Muscle layer of colon (tissue), 2 donors: Measurements from ENCODE around the gene ZNF726.
"Not testable (repeated sequence)": the region's sequence is repeated elsewhere in the genome, so short reads cannot be mapped to it uniquely, and the experiment has no call there.

Experiments used
- H3K27ac ChIP-seq: one replicate; pipeline ENCODE4 v1.7.0; 2013; ENCODE audit warnings: low read depth, mild to moderate bottlenecking, low read length, moderate library complexity
- H3K27me3 ChIP-seq, 2 donors: one replicate each; pipeline ENCODE4 v1.7.0; 2013; ENCODE audit warnings: low read length in 2 of 2, mild to moderate bottlenecking in 2 of 2; ENCODE audit not compliant: insufficient read depth in 2 of 2, control insufficient read depth in 1 of 2
- H3K36me3 ChIP-seq: one replicate; pipeline ENCODE4 v1.7.0; 2013; ENCODE audit warnings: mild to moderate bottlenecking, low read length; ENCODE audit not compliant: insufficient read depth
- H3K4me1 ChIP-seq: one replicate; pipeline ENCODE4 v1.7.0; 2013; ENCODE audit warnings: mild to moderate bottlenecking, low read length; ENCODE audit not compliant: insufficient read depth
- H3K4me3 ChIP-seq, 2 donors: one replicate each; pipeline ENCODE4 v1.7.0; 2013; ENCODE audit warnings: low read length in 2 of 2, low read depth in 1 of 2, mild to moderate bottlenecking in 1 of 2, moderate library complexity in 1 of 2
- H3K9ac ChIP-seq: one replicate; pipeline ENCODE4 v1.7.0; 2013; ENCODE audit warnings: low read length
- H3K9me3 ChIP-seq: one replicate; pipeline ENCODE4 v1.7.0; 2013; ENCODE audit warnings: mild to moderate bottlenecking, low read length
- donor health status: abdominal sarcoma.
- donor health status: Adenocarcinoma of cecum.

Gene ZNF726

DNA sequence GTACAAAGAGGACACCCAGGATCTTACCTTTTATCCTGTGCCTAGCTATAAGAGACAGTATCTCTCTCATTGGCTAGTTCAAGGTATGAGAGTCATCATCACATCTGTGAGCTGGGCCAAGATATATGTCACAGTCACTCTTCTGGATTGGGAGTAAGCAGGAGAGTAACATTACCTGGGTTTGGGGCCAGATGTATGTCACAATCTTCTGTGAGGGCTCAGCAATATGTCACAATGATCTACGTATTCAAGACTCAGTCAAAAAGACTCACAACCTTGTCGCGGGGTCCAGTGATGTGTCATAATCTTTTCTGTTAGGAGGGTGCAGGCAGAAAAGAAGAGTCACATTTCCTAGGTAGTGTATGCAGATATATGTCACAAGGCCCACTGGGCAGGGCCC, 61.9 kb downstream of the ZNF726 start:
- peaks cover 0 to 10% of the 10 kb centered on the region in 2 donors for H3K27me3 ChIP-seq

DNA sequence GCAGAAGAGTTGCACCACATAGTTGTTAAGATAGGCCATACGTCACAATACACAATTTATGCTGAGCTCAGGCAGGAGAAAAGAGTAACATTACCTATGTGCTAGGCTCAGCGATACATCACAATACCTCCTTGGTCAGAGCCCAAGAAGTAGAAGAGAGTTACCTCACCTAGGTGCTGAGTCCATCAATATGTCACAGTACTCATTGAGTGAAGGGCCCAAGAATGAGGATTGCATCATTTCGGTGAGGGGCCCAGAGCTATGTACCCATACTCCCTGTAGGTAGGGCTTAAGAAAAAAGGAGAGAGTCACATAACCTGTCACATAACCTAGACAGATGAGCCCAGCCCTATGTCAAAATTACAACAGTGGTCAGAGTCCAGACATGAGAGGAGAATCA, 62.6 kb downstream of the ZNF726 start:
- not testable (repeated sequence) for H3K4me1 ChIP-seq, H3K27ac ChIP-seq, H3K9ac ChIP-seq, H3K9me3 ChIP-seq, H3K27me3 ChIP-seq, H3K36me3 ChIP-seq, H3K4me3 ChIP-seq

More for the DNA sequence above, 61.9 kb downstream of the ZNF726 start:
- H3K4me3 ChIP-seq, H3K9me3 ChIP-seq, H3K9ac ChIP-seq, H3K27ac ChIP-seq, H3K4me1 ChIP-seq, H3K36me3 ChIP-seq: not testable (repeated sequence)

DNA sequence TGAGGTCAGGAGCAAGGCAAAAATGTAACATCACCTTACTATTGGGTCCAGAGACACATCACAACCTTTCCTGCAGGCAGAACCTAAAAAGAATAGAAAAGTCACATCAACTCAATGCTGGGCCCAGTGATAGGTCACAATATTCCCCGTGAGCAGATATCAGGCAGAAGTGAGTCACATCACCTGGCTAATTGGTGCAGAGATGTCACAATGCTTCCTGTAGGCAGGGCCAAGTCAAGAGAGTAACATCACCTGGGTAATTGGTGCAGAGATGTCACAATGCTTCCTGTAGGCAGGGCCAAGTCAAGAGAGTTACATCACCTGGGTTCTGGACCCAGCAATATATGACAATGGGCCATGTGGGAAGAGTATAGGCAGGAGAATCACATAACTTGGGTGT, 63.4 kb downstream of the ZNF726 start:
- no peaks in the 10 kb centered on the region for H3K4me1 ChIP-seq
- no peaks in the 10 kb centered on the region for H3K27me3 ChIP-seq
- no peaks in the 10 kb centered on the region for H3K36me3 ChIP-seq
- no peak overlapping the region for H3K27ac ChIP-seq
- no peak overlapping the region for H3K9ac ChIP-seq
- no peak overlapping the region for H3K4me3 ChIP-seq
- H3K9me3 ChIP-seq: no peaks in the 10 kb centered on the region

DNA sequence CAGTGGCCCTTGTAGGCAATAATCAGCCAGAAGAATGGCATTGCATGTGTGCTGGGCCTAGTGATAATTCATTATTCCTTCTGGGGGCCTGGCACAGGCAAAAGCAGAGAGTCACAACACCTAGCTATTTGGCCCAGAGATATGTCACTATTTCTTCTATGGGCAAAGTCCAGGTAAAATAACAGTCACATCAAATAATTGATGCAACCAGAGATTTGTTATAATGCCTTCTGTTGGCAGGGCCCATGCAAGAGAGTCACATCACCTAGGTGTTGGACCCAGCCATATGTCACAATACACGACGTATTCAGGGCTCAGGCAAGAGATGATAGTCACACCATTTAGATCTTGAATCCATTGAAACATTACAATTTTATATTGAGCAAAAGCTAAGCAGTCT, 66.1 kb downstream of the ZNF726 start:
- H3K36me3 ChIP-seq: no peaks in the 10 kb centered on the region
- H3K9ac ChIP-seq: no peak overlapping the region
- no peaks in the 10 kb centered on the region for H3K9me3 ChIP-seq
- no peak overlapping the region for H3K4me3 ChIP-seq
- H3K27ac ChIP-seq: no peak overlapping the region
- H3K27me3 ChIP-seq: no peaks in the 10 kb centered on the region
- no peaks in the 10 kb centered on the region for H3K4me1 ChIP-seq

DNA sequence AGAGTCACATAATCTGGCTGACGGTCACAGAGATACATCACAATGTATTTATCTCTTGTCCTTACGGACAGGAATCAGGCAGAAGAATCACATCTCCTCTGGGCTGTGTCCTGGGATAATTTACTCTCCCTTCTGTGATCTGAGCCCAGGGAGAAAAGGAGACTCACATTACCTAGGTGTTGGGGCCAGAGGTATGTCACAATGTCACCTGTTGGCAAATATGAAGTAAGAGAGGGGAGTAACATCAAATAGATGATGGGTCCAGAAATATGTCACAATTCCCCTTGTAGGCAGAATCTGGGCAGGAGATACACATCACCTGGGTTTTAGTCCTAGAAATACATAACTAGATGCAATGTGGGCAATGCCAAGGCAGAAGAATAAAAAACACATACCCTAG, 67.2 kb downstream of the ZNF726 start:
- Histone ChIP-seq H3K9ac (no peak overlapping the region), H3K36me3 (no peaks in the 10 kb centered on the region), H3K4me3 (no peak overlapping the region), H3K9me3 (no peaks in the 10 kb centered on the region), H3K4me1 (no peaks in the 10 kb centered on the region), H3K27me3 (no peaks in the 10 kb centered on the region), H3K27ac (no peak overlapping the region)

DNA sequence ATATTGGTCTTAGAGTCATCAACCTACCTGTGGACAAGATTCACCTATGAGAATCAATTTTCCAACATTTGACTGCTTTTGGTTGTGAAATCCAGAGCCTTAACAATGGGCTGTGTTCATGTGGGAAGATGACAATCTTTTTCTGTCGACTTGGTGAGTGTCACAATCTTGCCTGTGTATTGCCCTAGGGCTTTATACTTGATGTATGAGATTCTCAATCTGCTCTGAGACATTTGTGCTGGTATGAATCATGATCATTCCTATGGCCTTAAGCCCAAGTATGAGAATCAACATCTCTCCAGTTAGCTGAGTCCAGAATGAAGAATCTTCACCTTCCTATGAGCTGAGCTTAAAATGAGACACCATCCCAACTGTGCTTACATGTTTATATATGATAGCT, 68.7 kb downstream of the ZNF726 start:
- Histone ChIP-seq H3K4me1 (no peaks in the 10 kb centered on the region), H3K9ac (no peak overlapping the region), H3K36me3 (no peaks in the 10 kb centered on the region), H3K4me3 (no peak overlapping the region), H3K27ac (no peak overlapping the region), H3K27me3 (no peaks in the 10 kb centered on the region), H3K9me3 (no peaks in the 10 kb centered on the region)
